ENCODE data around the gene RNF115.
"Not testable (repeated sequence)": the region's sequence is repeated elsewhere in the genome, so short reads cannot be mapped to it uniquely, and the experiment has no call there.

The RNF115 gene

GRCh38 chr1:145827966-145828365 lies 4.1 kb upstream of the RNF115 start:
- DNase-seq (ENCODE audit: low spot score), result no peak

- DNase-seq (ENCODE audit: low spot score), result no peak
These were observed 2.1 kb upstream of the RNF115 start for GRCh38 chr1:145826030-145826429.

DNA sequence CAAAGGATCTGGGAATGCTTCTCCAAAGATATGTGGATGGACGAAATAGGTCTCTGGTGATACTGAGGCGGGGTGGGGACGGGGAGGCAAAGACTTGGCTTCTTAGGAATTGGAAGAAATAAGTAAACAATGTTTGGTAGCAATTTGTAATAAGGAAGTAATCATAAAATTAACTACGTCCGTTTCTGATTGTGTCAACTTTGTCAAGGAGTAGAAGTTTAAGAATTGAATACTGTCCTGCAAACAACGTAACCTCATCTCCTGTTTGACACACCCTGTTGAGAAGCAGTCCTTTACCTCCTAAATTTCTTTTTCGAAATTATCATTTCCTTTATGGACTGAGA lies 576 bp upstream of the RNF115 start:
- DNase-seq (ENCODE audit: low spot score), result no peak

- not testable (repeated sequence) for DNase-seq (ENCODE audit: low spot score)
These were observed 1.0 kb downstream of the RNF115 start for GRCh38 chr1:145822779-145823331.

- not testable (repeated sequence) for DNase-seq (ENCODE audit: low spot score)
These were observed 5.8 kb downstream of the RNF115 start for GRCh38 chr1:145818095-145818494.

GRCh38 chr1:145812977-145813810 lies 10.7 kb downstream of the RNF115 start:
- DNase-seq (ENCODE audit: low spot score), result not testable (repeated sequence)

DNA sequence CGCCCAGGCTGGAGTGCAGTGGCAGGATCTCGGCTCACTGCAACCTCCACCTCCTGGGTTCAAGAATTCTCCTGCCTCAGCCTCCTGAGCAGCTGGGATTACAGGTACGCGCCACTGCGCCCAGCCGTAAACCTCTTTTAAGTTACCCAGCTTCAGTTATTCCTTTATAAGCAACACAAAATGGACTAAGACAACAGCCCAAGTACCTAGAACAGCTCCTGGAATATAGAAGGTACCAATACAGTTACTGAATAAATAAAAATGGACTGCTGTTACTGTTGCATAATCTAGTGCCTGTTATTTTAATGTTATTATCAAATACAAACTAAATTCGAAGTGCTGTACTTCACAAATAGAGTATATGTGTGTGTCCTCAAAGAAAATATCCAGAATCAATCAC lies 17.1 kb downstream of the RNF115 start:
- DNase-seq (ENCODE audit: low spot score), result no peak

- DNase-seq (ENCODE audit: low spot score), result no peak
These were observed 17.5 kb downstream of the RNF115 start for GRCh38 chr1:145806408-145806807.

- no peak for DNase-seq (ENCODE audit: low spot score)
These were observed 18.8 kb downstream of the RNF115 start for GRCh38 chr1:145805057-145805456.

GRCh38 chr1:145804235-145805045 lies 19.5 kb downstream of the RNF115 start:
- no peak for DNase-seq (ENCODE audit: low spot score)

- no peak for DNase-seq (ENCODE audit: low spot score)
These were observed 24.1 kb downstream of the RNF115 start for GRCh38 chr1:145799806-145800205.

DNA sequence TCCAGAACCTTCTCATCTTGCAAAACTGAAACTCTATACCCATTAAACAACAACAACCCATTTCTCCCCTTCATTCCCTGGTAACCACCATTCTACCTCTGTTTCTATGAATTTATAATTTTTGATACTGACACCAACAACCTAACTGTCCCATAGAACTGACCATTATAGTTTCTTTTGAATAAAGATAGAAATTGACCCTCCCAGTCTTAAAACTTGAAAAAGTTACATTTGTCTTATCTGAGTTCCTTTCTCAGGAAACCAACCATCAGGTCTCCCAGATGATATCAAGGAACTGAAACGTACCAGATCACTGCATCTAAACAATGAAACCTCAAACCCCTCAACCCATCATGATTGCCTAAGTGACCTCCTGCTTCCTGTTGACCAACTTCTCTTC lies 27.1 kb downstream of the RNF115 start:
- DNase-seq (ENCODE audit: low spot score), result no peak

GRCh38 chr1:145795257-145795881 lies 28.5 kb downstream of the RNF115 start:
- DNase-seq (ENCODE audit: low spot score), result no peak

DNA sequence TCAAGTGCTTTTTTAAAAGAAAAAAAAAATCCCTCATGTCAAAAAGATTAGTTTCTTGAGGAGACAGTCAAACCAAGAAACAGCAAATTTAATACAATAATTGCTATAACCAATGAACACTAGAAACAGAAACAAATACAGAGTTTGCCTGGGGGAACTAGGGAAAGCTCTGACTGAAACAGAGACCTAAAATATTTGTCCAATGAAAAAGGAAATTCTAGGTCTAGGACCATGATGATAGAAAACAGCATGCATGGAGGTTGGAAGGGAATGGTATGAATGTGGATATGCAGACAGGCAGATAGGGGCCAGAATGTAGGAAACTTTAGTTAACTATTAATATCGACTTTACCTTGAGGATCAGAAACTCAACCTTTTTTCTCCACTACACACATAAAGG lies 31.4 kb downstream of the RNF115 start:
- DNase-seq (ENCODE audit: low spot score), result no peak

DNA sequence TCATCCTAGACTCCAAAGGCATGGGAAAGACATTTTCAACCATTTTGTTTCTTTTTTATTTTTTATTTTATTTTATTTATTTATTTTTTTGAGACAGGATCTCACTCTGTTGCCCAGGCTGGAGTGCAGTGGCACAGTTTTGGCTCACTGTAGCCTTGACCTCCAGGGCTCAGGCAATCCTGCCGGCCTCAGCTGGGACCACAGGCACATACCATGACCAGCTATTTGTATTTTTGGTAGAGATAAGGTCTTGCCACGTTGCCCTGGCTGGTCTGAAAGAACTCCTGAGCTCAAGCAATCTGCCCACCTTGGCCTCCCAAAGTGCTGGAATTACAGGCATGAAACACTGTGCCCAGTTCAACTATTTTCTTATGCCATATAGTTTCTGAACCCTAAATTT lies 32.0 kb downstream of the RNF115 start:
- not testable (repeated sequence) for DNase-seq (ENCODE audit: low spot score)

DNA sequence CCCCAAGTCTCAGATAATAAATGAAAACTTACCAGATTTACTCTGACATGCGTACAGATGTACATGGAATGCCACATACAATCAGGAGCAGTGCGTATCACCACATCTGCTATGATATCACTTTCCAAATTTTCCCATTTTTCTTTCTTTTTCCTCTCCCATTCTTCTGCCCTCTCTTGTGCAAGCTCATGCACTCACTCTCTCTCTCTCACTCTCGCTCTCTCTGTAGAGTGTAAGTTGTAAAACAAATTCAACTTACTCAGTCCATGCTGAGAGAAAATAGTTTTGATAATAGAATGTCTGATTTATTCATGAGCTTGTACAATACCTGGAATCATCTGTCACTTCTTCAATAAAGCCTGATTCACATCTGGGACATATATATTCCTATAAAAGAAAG lies 35.3 kb downstream of the RNF115 start:
- no peak for DNase-seq (ENCODE audit: low spot score)

- no peak for DNase-seq (ENCODE audit: low spot score)
These were observed 37.6 kb downstream of the RNF115 start for GRCh38 chr1:145786271-145786670.

GRCh38 chr1:145785547-145785946 lies 38.3 kb downstream of the RNF115 start:
- DNase-seq (ENCODE audit: low spot score), result no peak

DNA sequence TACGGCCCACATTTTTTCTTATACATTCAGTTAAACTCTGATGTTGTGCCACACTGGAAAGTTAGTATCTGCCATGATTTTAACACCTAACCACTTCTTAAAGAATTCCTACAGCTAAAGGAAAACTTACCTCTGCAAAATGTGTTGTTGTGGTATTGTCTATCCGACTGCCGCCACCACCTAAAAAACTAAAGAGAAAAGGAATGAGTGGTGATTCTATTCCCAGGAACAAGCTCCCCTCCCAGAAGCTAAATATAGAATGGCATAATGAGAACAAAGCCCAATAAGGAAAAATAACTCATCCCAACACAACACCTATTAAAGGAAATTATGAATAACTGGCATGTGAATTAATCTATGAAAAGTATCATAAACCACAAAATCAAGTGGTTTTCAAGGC lies 39.5 kb downstream of the RNF115 start:
- no peak for DNase-seq (ENCODE audit: low spot score)

DNA sequence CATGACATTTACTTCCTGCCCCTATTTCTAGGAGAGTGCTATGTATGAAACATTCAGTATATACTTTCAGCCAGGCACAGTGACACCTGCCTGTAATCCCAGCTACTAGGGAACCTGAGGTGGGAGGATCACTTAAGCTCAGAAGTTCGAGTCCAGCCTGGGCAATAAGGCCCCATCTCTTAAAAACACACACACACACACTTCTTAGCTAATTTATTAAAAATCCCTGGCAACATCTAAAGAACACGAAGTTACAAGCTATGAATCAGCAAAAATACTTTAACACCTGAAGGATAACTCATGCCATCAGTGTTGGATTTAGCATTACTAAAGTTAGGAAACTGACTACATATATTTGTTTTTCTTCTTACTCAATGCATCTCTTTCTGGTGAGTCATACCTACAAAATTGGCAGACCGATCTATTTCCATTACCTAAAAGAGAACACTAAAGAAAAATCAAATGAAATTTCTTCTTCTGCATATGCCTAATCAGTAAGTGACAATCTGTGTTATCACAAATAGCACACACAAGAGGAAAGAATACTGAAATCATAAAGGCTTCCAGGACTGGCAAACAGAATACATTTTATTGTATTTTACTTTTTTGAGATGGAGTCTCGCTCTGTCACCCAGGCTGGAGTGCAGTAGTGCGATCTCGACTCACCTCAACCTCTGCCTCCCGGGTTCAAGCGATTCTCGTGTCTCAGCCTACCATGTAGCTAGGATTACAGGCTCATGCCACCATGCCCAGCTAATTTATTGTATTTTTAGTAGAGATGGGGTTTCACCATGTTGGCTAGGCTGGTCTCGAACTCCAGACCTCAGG lies 41.4 kb downstream of the RNF115 start:
- no peak for DNase-seq (ENCODE audit: low spot score)

DNA sequence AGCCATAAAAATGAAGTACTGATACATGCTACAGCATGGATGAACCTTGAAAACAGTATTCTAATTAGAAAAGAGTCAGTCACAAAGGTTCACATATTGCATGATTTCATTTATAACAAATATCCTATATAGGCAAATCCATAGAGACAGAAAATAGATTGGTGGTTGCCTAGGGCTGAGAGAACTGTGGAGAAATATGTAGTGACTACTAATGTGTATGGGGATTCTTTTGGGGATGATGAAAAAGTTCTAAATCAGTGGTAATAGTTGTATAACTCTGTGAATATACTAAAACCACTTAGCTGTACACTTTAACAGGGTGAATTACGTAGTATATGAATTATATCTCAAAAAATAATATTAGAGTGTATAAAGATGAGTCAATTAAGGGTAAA lies 45.8 kb downstream of the RNF115 start:
- no peak for DNase-seq (ENCODE audit: low spot score)
